ENCODE measurements around the gene MSX1. TPM values are rescaled to one million over a fixed set of nuclear protein-coding genes. Genes with fewer than 3 reads are reported as not detected.

The MSX1 gene
- total and polyA plus RNA-seq, 2 of the 13 experiments (the other 11 are each of a cell fraction or from before 2014, with no cell fraction given), result 12.1 to 14.9 TPM

GRCh38 chr4:4859325-4859798 lies at the start of gene MSX1 (continued):
- TF ChIP-seq ZNF841 (CRISPR knock-in tag; IDR thresholded peaks at IDR 0.05; ENCODE audit: borderline replicate concordance) (no peak), KLF9 (CRISPR knock-in tag; IDR thresholded peaks at IDR 0.05; ENCODE audit: low read depth) (no peak), FOXA1 (IDR thresholded peaks at IDR 0.05) (no peak), FOXA1 (CRISPR knock-in tag; IDR thresholded peaks at IDR 0.05) (no peak), ZNF337 (CRISPR knock-in tag; IDR thresholded peaks at IDR 0.05; ENCODE audit: borderline replicate concordance, low read depth) (no peak), CAMTA2 (CRISPR knock-in tag; IDR thresholded peaks at IDR 0.05; ENCODE audit: borderline replicate concordance) (no peak), NCOA5 (CRISPR knock-in tag; IDR thresholded peaks at IDR 0.05) (no peak), RBAK (CRISPR knock-in tag; IDR thresholded peaks at IDR 0.05) (no peak), TEAD3 (CRISPR knock-in tag; optimal IDR thresholded peaks at IDR 0.05; ENCODE audit: borderline replicate concordance) (no peak), HNF4G (IDR thresholded peaks at IDR 0.05; ENCODE audit: borderline replicate concordance, low read depth, low read length) (no peak), HNF4G (CRISPR knock-in tag; IDR thresholded peaks at IDR 0.05; ENCODE audit: borderline replicate concordance, low read depth) (no peak), ZNF550 (CRISPR knock-in tag; IDR thresholded peaks at IDR 0.05; ENCODE audit: borderline replicate concordance) (no peak), MAZ (IDR thresholded peaks at IDR 0.05; ENCODE audit: borderline replicate concordance, low read depth, low read length) (peak; percentile 58; the same call in 1 of the 2 replicates), MAZ (CRISPR knock-in tag; IDR thresholded peaks at IDR 0.05; ENCODE audit: low read depth) (no peak; the same call in 1 of the 2 replicates), PRMT3 (CRISPR knock-in tag; IDR thresholded peaks at IDR 0.05; ENCODE audit: borderline replicate concordance, low read depth) (no peak), MIER3 (CRISPR knock-in tag; IDR thresholded peaks at IDR 0.05; ENCODE audit: borderline replicate concordance) (no peak), ZNF354B (CRISPR knock-in tag; IDR thresholded peaks at IDR 0.05) (no peak), ZNF792 (CRISPR knock-in tag; IDR thresholded peaks at IDR 0.05) (no peak), FOXJ3 (CRISPR knock-in tag; IDR thresholded peaks at IDR 0.05; ENCODE audit: borderline replicate concordance) (no peak), JUNB (CRISPR knock-in tag; IDR thresholded peaks at IDR 0.05; ENCODE audit: borderline replicate concordance) (no peak), ZNF879 (CRISPR knock-in tag; IDR thresholded peaks at IDR 0.05) (no peak), ZKSCAN5 (CRISPR knock-in tag; IDR thresholded peaks at IDR 0.05) (no peak), KAT8 (CRISPR knock-in tag; IDR thresholded peaks at IDR 0.05) (peak; percentile 39; the same call in 1 of the 2 replicates)
- TF ChIP-seq, protein P1, sequence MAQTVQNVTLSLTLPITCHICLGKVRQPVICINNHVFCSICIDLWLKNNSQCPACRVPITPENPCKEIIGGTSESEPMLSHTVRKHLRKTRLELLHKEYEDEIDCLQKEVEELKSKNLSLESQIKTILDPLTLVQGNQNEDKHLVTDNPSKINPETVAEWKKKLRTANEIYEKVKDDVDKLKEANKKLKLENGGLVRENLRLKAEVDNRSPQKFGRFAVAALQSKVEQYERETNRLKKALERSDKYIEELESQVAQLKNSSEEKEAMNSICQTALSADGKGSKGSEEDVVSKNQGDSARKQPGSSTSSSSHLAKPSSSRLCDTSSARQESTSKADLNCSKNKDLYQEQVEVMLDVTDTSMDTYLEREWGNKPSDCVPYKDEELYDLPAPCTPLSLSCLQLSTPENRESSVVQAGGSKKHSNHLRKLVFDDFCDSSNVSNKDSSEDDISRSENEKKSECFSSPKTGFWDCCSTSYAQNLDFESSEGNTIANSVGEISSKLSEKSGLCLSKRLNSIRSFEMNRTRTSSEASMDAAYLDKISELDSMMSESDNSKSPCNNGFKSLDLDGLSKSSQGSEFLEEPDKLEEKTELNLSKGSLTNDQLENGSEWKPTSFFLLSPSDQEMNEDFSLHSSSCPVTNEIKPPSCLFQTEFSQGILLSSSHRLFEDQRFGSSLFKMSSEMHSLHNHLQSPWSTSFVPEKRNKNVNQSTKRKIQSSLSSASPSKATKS (CRISPR knock-in tag; IDR thresholded peaks at IDR 0.05), result no peak
- TF ChIP-seq, protein P2, sequence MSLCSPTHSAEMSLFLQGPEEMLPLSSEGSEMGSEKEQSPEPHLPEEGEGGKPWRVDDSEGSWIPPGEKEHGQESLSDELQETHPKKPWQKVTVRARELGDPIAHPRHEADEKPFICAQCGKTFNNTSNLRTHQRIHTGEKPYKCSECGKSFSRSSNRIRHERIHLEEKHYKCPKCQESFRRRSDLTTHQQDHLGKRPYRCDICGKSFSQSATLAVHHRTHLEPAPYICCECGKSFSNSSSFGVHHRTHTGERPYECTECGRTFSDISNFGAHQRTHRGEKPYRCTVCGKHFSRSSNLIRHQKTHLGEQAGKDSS (CRISPR knock-in tag; IDR thresholded peaks at IDR 0.05; ENCODE audit: borderline replicate concordance, low read depth), result no peak
- TF ChIP-seq, protein P3, sequence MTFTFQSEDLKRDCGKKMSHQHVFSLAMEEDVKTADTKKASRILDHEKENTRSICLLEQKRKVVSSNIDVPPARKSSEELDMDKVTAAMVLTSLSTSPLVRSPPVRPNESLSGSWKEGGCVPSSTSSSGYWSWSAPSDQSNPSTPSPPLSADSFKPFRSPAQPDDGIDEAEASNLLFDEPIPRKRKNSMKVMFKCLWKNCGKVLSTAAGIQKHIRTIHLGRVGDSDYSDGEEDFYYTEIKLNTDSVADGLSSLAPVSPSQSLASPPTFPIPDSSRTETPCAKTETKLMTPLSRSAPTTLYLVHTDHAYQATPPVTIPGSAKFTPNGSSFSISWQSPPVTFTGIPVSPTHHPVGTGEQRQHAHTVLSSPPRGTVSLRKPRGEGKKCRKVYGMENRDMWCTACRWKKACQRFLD (CRISPR knock-in tag; IDR thresholded peaks at IDR 0.05; ENCODE audit: borderline replicate concordance), result no peak
- TF ChIP-seq, protein P4, sequence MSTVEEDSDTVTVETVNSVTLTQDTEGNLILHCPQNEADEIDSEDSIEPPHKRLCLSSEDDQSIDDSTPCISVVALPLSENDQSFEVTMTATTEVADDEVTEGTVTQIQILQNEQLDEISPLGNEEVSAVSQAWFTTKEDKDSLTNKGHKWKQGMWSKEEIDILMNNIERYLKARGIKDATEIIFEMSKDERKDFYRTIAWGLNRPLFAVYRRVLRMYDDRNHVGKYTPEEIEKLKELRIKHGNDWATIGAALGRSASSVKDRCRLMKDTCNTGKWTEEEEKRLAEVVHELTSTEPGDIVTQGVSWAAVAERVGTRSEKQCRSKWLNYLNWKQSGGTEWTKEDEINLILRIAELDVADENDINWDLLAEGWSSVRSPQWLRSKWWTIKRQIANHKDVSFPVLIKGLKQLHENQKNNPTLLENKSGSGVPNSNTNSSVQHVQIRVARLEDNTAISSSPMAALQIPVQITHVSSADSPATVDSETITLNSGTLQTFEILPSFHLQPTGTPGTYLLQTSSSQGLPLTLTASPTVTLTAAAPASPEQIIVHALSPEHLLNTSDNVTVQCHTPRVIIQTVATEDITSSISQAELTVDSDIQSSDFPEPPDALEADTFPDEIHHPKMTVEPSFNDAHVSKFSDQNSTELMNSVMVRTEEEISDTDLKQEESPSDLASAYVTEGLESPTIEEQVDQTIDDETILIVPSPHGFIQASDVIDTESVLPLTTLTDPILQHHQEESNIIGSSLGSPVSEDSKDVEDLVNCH (CRISPR knock-in tag; IDR thresholded peaks at IDR 0.05), result no peak
